Fibroblast of the aortic adventitia (primary cell): Measurements from ENCODE around the gene LY6G5C. TPM values are rescaled to one million over a fixed set of nuclear protein-coding genes. Genes with fewer than 3 reads are reported as not detected.

Experiments
- DNase-seq: peaks from one replicate; pipeline ENCODE4 v3.0.0-alpha.2; 2010; ENCODE audit warnings: low read depth
- H3K4me3 ChIP-seq: 2 replicates; pipeline ENCODE4 v1.5.1; 2011; ENCODE audit warnings: low read depth, mild to moderate bottlenecking, control low read depth, low read length, moderate library complexity
- CTCF ChIP-seq: IDR thresholded peaks from 2 replicates; pipeline ENCODE4 v1.5.1; 2011; ENCODE audit warnings: mild to moderate bottlenecking, low read length, control low read depth, inconsistent platforms; ENCODE audit not compliant: insufficient read depth
- total RNA-seq: library from RNA; depleted of rRNA; stranded (reverse); fragments of >200 nt; gene quantifications from 2 replicates; pipeline ENCODE4 v1.2.3, GENCODE V29; 2012; ENCODE audit warnings: low replicate concordance

LY6G5C gene
- total RNA-seq, 1 donor = 1.1 TPM

- TF ChIP-seq CTCF = no peak
- H3K4me3 ChIP-seq = no peak overlapping the region
- no peak for DNase-seq
Observed at GRCh38 chr6:31720196-31720770, 39.4 kb upstream of the LY6G5C start.

- TF ChIP-seq CTCF = no peak
- DNase-seq = no peak
- no peak overlapping the region for H3K4me3 ChIP-seq
Observed at GRCh38 chr6:31719001-31719400, 38.1 kb upstream of the LY6G5C start.

- DNase-seq = no peak
- no peak overlapping the region for H3K4me3 ChIP-seq
- TF ChIP-seq CTCF = no peak
Observed at GRCh38 chr6:31718265-31718664, 37.4 kb upstream of the LY6G5C start.

- no peak for DNase-seq
- no peak for TF ChIP-seq CTCF
- H3K4me3 ChIP-seq = no peak overlapping the region
Observed at GRCh38 chr6:31717499-31718222, 36.8 kb upstream of the LY6G5C start.

- TF ChIP-seq CTCF = no peak
- no peak for DNase-seq
- H3K4me3 ChIP-seq = no peak within 1 kb of the TSS
Observed at GRCh38 chr6:31715022-31715958, 34.4 kb upstream of the LY6G5C start, which contains the start of gene LY6G6D. Gene LY6G6D (plus strand): TSS chr6:31715348. CDS start chr6:31715356, 8 bp downstream.

GRCh38 chr6:31713991-31714684 lies 33.3 kb upstream of the LY6G5C start:
- no peak overlapping the region for H3K4me3 ChIP-seq
- no peak for DNase-seq
- no peak for TF ChIP-seq CTCF
